Nephron progenitor cell (in vitro differentiated cells): Measurements from ENCODE around the gene RFFL.

Source experiments
- DNase-seq: peaks from one replicate; pipeline ENCODE4 v3.0.0; 2021
- H3K27ac Mint-ChIP-seq: 2 replicates; pipeline ENCODE4 v1.8.0; 2021; ENCODE audit warnings: mild to moderate bottlenecking, moderate library complexity, mixed read lengths
- H3K27me3 Mint-ChIP-seq: 2 replicates; pipeline ENCODE4 v1.8.0; 2021; ENCODE audit warnings: mild to moderate bottlenecking, low read depth, mixed read lengths; ENCODE audit not compliant: poor library complexity
- H3K36me3 Mint-ChIP-seq: 2 replicates; pipeline ENCODE4 v1.8.0; 2021; ENCODE audit warnings: low read depth, mixed read lengths
- H3K4me1 Mint-ChIP-seq: 2 replicates; pipeline ENCODE4 v1.8.0; 2021; ENCODE audit warnings: mixed read lengths
- H3K4me3 Mint-ChIP-seq: 2 replicates; pipeline ENCODE4 v1.8.0; 2021; ENCODE audit warnings: mild to moderate bottlenecking, moderate library complexity, mixed read lengths
- H3K9me3 Mint-ChIP-seq: 2 replicates; pipeline ENCODE4 v1.8.0; 2021; ENCODE audit warnings: mild to moderate bottlenecking, moderate library complexity, mixed read lengths
- CTCF ChIP-seq: fragments of 200-600 bp; sonication (generic); IDR thresholded peaks from 2 replicates; pipeline ENCODE4 v1.5.0; 2021; ENCODE audit warnings: antibody characterized with exemption

The RFFL gene

GRCh38 chr17:35056013-35056412, 7.5 kb downstream of the RFFL start:
- DNase-seq: peak; percentile 14
- Mint-ChIP-seq H3K4me3 (no peak overlapping the region), H3K4me1 (peaks cover 16% of the 10 kb centered on the region), H3K27me3 (peaks cover 4% of the 10 kb centered on the region), H3K36me3 (peaks cover 4% of the 10 kb centered on the region), H3K9me3 (no peaks in the 10 kb centered on the region), H3K27ac (peak overlapping the region; percentile 26)
- TF ChIP-seq CTCF: no peak

- H3K4me1 Mint-ChIP-seq: peaks cover 16% of the 10 kb centered on the region
- no peaks in the 10 kb centered on the region for H3K36me3 Mint-ChIP-seq
Measured at GRCh38 chr17:35053204-35053603, 10.3 kb downstream of the RFFL start.

DNA sequence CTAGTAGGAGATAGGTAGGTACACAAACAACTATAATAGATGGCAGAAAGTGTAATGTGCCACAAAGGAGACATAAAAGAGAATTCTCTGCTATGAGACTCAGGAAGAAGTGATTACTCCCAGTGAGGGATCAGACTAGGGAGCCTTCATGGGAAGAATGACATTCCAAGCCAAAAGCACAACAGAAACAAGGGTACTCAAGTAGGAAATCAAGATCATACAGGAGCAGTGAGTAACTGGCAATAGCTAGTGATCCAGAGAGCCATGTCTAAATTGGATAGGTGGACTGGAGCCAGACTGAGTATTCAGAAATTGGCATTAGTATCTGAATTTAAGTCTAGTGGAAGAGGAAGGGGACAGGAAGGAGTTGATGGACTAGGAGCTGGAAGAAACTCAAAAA, 10.7 kb downstream of the RFFL start:
- H3K36me3 Mint-ChIP-seq: no peaks in the 10 kb centered on the region
- H3K9me3 Mint-ChIP-seq: no peaks in the 10 kb centered on the region
- no peak overlapping the region for H3K27ac Mint-ChIP-seq
- H3K4me1 Mint-ChIP-seq: peaks cover 16% of the 10 kb centered on the region
- H3K4me3 Mint-ChIP-seq: no peak overlapping the region
- H3K27me3 Mint-ChIP-seq: peaks cover 4% of the 10 kb centered on the region
- no peak for DNase-seq
- no peak for TF ChIP-seq CTCF

More at GRCh38 chr17:35053204-35053603, 10.3 kb downstream of the RFFL start:
- peaks cover 4% of the 10 kb centered on the region for H3K27me3 Mint-ChIP-seq
- H3K4me3 Mint-ChIP-seq: no peak overlapping the region
- H3K27ac Mint-ChIP-seq: no peak overlapping the region
- no peak for TF ChIP-seq CTCF
- no peak for DNase-seq
- H3K9me3 Mint-ChIP-seq: no peaks in the 10 kb centered on the region

DNA sequence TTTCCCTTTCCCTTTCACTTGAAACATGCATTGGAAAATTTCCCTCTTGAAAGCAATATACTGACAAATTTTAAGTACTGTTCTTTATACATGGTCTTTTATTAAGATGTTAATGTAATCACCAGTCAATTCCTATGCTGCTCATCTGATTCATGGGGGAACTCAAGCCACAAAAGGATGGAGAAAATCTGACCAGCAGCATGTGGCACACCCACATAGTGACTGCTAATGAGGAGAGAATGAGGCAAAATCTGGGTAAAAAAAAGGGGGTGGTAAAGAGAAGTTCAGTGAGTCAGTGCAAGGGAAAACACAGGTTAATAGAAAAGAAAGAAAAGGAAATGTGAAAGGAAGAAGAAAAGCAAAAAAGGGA, 11.3 kb downstream of the RFFL start:
- Mint-ChIP-seq H3K4me3 (no peak overlapping the region), H3K4me1 (peaks cover 16% of the 10 kb centered on the region), H3K27ac (no peak overlapping the region)

DNA sequence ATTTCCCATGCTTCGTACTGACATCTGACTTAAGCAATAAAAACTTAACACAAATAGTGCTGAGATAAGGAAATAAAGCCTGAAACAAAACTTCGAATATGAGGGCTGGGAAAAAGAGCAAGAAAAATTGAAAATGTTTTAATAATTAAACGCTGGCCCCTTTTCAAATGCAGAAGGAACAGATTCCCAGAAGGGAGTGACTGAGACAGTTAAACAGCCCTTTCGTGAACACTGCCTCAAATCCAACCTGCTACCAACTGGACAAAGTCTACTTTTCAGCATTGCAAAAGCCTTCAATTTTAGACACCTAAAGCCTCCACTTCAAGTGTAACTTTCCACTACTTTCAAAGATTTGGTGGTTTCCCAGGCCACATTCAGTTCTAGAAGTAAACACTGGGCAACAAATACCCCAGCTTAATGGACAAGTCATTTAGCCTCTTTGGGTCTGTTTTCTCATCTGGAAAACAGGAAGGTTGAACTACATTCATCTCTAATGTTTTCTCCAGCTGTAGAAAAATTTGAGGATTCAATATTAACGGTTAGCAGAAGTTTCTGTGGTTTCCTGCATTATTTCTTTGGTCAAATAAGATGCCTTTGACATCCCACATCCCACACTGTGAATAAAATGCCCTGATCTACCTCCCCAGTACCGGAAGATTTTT, 11.8 kb downstream of the RFFL start:
- peaks cover 16% of the 10 kb centered on the region for H3K4me1 Mint-ChIP-seq
- DNase-seq: no peak
- peaks cover 4% of the 10 kb centered on the region for H3K27me3 Mint-ChIP-seq
- no peak for TF ChIP-seq CTCF
- H3K27ac Mint-ChIP-seq: no peak overlapping the region
- no peaks in the 10 kb centered on the region for H3K9me3 Mint-ChIP-seq
- no peak overlapping the region for H3K4me3 Mint-ChIP-seq
- no peaks in the 10 kb centered on the region for H3K36me3 Mint-ChIP-seq

More for the DNA sequence above, 11.3 kb downstream of the RFFL start:
- no peak for DNase-seq
- peaks cover 4% of the 10 kb centered on the region for H3K27me3 Mint-ChIP-seq
- no peak for TF ChIP-seq CTCF
- H3K36me3 Mint-ChIP-seq: no peaks in the 10 kb centered on the region
- H3K9me3 Mint-ChIP-seq: no peaks in the 10 kb centered on the region

GRCh38 chr17:35051183-35051578, 12.3 kb downstream of the RFFL start:
- no peak overlapping the region for H3K4me3 Mint-ChIP-seq
- peaks cover 4% of the 10 kb centered on the region for H3K27me3 Mint-ChIP-seq
- TF ChIP-seq CTCF: no peak
- peaks cover 11% of the 10 kb centered on the region for H3K4me1 Mint-ChIP-seq
- no peak for DNase-seq
- H3K9me3 Mint-ChIP-seq: no peaks in the 10 kb centered on the region
- H3K36me3 Mint-ChIP-seq: no peaks in the 10 kb centered on the region
- H3K27ac Mint-ChIP-seq: no peak overlapping the region
